LoVo (cell line): ENCODE measurements around the gene GREB1.

Experiments
- DNase-seq: peaks from one replicate; pipeline ENCODE4 v3.0.0-alpha.2; 2016; ENCODE audit warnings: low spot score

GREB1 gene

GRCh38 chr2:11579867-11580659, 46.2 kb downstream of the GREB1 start:
- DNase-seq: no peak

GRCh38 chr2:11580697-11581096, 46.9 kb downstream of the GREB1 start:
- no peak for DNase-seq

DNA sequence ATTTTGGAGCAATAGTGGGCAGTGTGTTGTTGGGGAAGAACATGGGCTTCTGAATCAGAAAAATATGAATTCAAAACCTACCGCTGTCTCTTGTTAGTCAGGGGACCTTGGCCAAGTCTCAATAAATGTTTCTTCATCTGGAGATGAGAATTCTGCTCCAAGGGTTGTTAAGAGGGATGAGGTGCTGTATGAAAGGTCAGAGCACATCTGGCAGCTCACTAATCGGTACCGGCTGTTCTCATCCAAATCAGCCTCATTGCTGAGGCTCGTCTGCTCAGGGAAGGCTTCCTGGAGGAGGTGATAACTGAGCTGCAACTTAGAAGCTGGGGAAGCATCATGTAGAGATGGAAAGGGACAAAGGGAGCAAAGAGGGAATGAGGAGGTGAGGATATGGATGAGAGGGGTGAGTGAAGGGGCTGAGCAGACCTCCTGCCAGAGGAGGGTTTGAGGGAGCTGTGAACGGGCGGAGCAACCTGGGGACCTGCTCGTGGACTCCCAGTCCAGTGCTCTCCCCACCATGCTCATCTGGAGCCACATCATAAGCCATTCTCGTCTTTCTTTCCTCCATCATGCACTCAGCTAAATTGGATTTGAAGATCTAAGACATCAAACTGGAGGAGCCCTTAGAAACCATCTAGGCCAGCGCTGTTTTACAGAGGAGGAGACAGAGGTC, 47.4 kb downstream of the GREB1 start:
- DNase-seq: no peak

GRCh38 chr2:11581797-11582611, 48.2 kb downstream of the GREB1 start:
- no peak for DNase-seq

GRCh38 chr2:11582612-11582861, 48.7 kb downstream of the GREB1 start:
- DNase-seq: no peak

- peak; percentile 37 for DNase-seq
Observed at GRCh38 chr2:11582862-11583752, 49.3 kb downstream of the GREB1 start.

DNA sequence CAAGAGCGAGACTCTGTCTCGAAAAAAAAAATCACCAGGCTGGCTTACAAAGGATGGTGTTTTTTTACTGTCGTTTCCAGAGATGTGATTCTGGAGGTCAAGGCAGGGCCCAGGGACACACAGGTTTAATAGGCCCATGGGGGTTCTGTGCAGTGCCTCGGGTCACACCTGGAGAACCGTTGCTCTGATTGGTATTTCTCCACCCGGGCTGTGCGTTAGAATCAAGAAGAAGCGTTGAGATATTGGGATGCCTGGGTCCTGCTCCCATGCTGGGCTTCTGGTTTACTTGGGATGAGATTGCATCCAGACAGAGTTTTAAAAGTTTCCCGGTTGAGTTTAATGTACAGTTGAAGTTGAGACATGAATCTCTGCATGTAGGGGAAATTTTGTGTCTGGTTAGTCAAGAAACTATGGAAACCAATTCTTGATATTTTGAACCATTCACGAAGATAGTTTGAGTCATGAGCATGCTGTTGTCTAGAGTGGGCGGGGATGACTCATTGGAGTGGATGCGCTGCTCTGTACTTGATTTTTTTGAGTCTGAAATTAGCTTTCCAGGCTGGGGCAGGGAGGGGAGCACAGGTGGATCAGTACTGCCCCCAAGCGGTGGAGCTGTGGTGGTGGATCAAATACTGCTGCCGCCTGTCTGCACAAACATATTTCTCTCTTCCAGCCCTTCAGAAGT, 50.1 kb downstream of the GREB1 start:
- peak; percentile 52 for DNase-seq

DNA sequence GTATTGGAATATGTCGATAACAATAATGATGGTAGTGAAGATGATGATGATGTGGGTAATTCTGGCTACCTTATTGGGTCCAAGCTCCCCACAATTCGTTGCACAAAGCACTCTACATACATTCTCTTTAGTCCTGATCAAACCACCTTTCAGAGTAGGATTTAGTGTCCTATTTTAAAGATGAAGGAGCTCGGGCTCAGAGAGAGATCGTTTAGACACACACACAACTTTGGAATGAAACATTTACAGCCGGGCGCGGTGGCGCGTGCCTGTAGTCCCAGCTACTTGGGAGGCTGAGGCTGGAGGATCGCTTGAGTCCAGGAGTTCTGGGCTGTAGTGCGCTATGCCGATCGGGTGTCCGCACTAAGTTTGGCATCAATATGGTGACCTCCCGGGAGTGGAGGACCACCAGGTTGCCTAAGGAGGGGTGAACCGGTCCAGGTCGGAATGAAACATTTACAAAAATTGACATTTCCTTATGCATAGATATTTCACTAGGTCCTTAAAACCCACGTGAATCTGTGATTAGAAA, 50.7 kb downstream of the GREB1 start:
- DNase-seq: no peak

- no peak for DNase-seq
Observed at GRCh38 chr2:11585071-11585470, 51.2 kb downstream of the GREB1 start.

GRCh38 chr2:11588228-11589110, 54.6 kb downstream of the GREB1 start:
- DNase-seq: no peak

DNA sequence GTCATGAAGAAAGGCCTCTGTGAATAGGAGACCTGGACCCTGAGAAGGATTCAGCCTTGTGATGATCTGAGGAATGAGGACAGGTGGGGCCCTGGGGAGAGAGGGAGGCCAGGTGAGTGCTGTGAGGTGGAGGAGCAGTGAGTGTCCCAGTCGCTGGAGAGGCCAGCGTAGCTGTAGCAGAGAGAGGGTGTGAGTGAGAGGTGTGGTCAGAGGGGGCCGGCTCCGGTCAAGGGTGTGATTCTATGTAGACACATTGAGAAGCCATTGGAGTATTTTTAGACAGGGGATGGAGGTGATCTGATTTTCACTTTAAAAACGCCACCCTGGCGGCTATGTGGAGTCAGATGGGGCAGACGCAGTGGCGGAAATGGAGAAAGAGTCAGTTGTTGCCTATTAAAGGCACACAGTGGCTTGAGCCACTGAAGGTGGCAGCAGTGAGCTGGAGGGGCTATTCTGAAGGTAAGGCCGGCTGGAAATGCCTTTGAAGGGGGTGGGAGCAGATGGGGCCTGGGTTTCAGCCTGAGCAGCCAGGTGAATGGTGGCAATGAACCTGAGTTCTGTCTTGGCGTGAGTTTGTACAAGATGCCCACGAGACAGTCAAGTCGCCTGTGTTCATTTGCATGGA, 55.6 kb downstream of the GREB1 start:
- no peak for DNase-seq

DNA sequence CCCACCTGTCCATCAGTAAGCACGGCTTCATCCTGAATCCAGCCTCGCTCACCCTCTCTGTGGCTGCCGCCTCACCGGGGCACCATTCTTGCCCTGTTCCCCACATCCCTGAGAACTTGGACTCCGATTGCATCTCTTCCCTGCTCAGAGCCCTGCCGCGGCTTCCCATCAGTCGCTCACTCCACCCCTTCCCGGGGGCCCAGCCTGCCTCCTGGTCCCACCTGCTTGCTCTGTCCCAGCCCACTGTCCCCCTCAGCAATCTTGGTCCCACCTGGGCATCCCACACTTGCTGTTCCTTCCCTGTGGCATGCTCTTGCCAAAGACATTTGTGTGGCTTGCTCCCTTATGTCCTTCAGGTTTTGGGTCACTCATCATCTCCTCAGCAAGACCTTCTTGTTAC, 56.3 kb downstream of the GREB1 start:
- no peak for DNase-seq

- no peak for DNase-seq
Observed at GRCh38 chr2:11591091-11591490, 57.2 kb downstream of the GREB1 start.

GRCh38 chr2:11592671-11593574, 59.1 kb downstream of the GREB1 start:
- DNase-seq: no peak

- DNase-seq: no peak
Observed at GRCh38 chr2:11596801-11597200, 63.0 kb downstream of the GREB1 start.

GRCh38 chr2:11597538-11598225, 63.8 kb downstream of the GREB1 start:
- DNase-seq: no peak

DNA sequence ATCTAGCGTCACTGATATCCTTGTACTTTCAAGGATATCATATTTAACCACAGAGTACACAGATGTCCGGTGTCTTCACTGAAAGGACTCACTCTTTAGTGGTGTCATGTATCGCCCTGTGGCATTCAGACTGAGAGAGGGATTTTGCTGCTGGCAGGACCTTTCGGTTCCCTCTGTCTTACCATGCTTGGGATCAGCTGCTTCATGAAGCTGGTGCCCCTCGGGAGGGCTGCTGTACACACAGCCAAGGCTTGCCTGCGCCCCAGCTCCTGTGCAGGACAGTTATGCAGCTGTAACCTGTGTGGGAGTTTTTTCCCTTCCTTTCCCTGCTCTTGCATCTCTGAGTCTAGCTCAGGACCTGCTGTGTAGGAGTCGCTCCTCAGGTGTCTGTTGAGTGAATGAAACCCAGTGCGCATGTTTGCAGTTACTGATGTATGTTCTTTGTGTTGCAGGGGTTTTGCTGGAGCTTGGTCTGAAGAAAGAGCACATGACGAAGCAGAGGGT, 64.4 kb downstream of the GREB1 start:
- no peak for DNase-seq
